ENCODE results near the gene FTSJ1. TPM values are rescaled to one million over a fixed set of nuclear protein-coding genes. Genes with fewer than 3 reads are reported as not detected.

The FTSJ1 gene
- total RNA-seq, 2 experiments from 2014 or later: 54.7 to 66.1 TPM

- Histone ChIP-seq H3K36me3 (ENCODE audit: insufficient read depth, low read length) (peaks cover 30% of the 10 kb centered on the region), H3K9me3 (ENCODE audit: low read length) (no peaks in the 10 kb centered on the region), H3K4me3 (ENCODE audit: low read depth, low read length, poor library complexity, severe bottlenecking) (no peak overlapping the region), H3K9me2 (ENCODE audit: insufficient read depth, low read length) (no peaks in the 10 kb centered on the region), H2AFZ (ENCODE audit: low read length) (no peak overlapping the region), H3K79me2 (ENCODE audit: insufficient read depth, low read depth, low read length) (no peaks in the 10 kb centered on the region), H3K4me1 (ENCODE audit: insufficient read depth, low read length, poor library complexity, severe bottlenecking) (no peaks in the 10 kb centered on the region), H3K4me2 (ENCODE audit: low read length) (no peak overlapping the region), H3K27ac (ENCODE audit: low read depth, low read length, poor library complexity, severe bottlenecking) (no peak overlapping the region), H4K20me1 (ENCODE audit: insufficient read depth, low read length) (no peaks in the 10 kb centered on the region)
- CTCF ChIA-PET (ENCODE audit: unreplicated experiment): no interaction called here
- POLR2A ChIA-PET: no interaction called here
- BruUV-seq (replicated peaks): no TSS peak
- TF ChIP-seq EZH2phosphoT487 (IDR thresholded peaks at IDR 0.05; ENCODE audit: borderline replicate concordance, low read depth, low read length) (no peak), CTCF (conservative IDR thresholded peaks at IDR 0.05; ENCODE audit: low read length) (no peak)
- intact Hi-C loops (cut with micrococcal nuclease; ENCODE audit: unreplicated experiment): no loop called here
- DNase-seq (ENCODE audit: low spot score): no peak
Observed at GRCh38 chrX:48456628-48457331, 19.2 kb upstream of the FTSJ1 start.

- Histone ChIP-seq H3K4me3 (ENCODE audit: low read depth, low read length, poor library complexity, severe bottlenecking) (no peak overlapping the region), H3K79me2 (ENCODE audit: insufficient read depth, low read depth, low read length) (no peaks in the 10 kb centered on the region), H2AFZ (ENCODE audit: low read length) (no peak overlapping the region), H3K9me2 (ENCODE audit: insufficient read depth, low read length) (no peaks in the 10 kb centered on the region), H3K9me3 (ENCODE audit: low read length) (no peaks in the 10 kb centered on the region), H3K4me2 (ENCODE audit: low read length) (no peak overlapping the region), H3K36me3 (ENCODE audit: insufficient read depth, low read length) (peaks cover 41% of the 10 kb centered on the region), H3K4me1 (ENCODE audit: insufficient read depth, low read length, poor library complexity, severe bottlenecking) (no peaks in the 10 kb centered on the region), H4K20me1 (ENCODE audit: insufficient read depth, low read length) (no peaks in the 10 kb centered on the region), H3K27ac (ENCODE audit: low read depth, low read length, poor library complexity, severe bottlenecking) (no peak overlapping the region)
- ChIA-PET POLR2A (interaction anchor here (0.6 kb wide), 1 partner anchor 370 kb away, joined by 3 read pairs; no protein-coding TSS in a partner anchor), CTCF (ENCODE audit: unreplicated experiment) (no interaction called here)
- DNase-seq (ENCODE audit: low spot score): no peak
- TF ChIP-seq CTCF (conservative IDR thresholded peaks at IDR 0.05; ENCODE audit: low read length) (no peak), EZH2phosphoT487 (IDR thresholded peaks at IDR 0.05; ENCODE audit: borderline replicate concordance, low read depth, low read length) (no peak)
- no TSS peak for BruUV-seq (replicated peaks)
- intact Hi-C loops (cut with micrococcal nuclease; ENCODE audit: unreplicated experiment): no loop called here
Observed at GRCh38 chrX:48458711-48459110, 17.3 kb upstream of the FTSJ1 start.

- no peak overlapping the region for H2AFZ ChIP-seq (ENCODE audit: low read length)
- no peak for DNase-seq (ENCODE audit: low spot score)
Observed at GRCh38 chrX:48459483-48459882, 16.5 kb upstream of the FTSJ1 start.

More at GRCh38 chrX:48459483-48459882, 16.5 kb upstream of the FTSJ1 start:
- TF ChIP-seq EZH2phosphoT487 (IDR thresholded peaks at IDR 0.05; ENCODE audit: borderline replicate concordance, low read depth, low read length): no peak
- TF ChIP-seq CTCF (conservative IDR thresholded peaks at IDR 0.05; ENCODE audit: low read length): no peak
- H4K20me1 ChIP-seq (ENCODE audit: insufficient read depth, low read length): no peaks in the 10 kb centered on the region
- no peaks in the 10 kb centered on the region for H3K79me2 ChIP-seq (ENCODE audit: insufficient read depth, low read depth, low read length)
- H3K36me3 ChIP-seq (ENCODE audit: insufficient read depth, low read length): peaks cover 47% of the 10 kb centered on the region
- ChIA-PET CTCF (ENCODE audit: unreplicated experiment) (no interaction called here), POLR2A (no interaction called here)
- no peaks in the 10 kb centered on the region for H3K9me2 ChIP-seq (ENCODE audit: insufficient read depth, low read length)
- no peak overlapping the region for H3K4me2 ChIP-seq (ENCODE audit: low read length)
- H3K27ac ChIP-seq (ENCODE audit: low read depth, low read length, poor library complexity, severe bottlenecking): no peak overlapping the region
- no peaks in the 10 kb centered on the region for H3K4me1 ChIP-seq (ENCODE audit: insufficient read depth, low read length, poor library complexity, severe bottlenecking)
- intact Hi-C loops (cut with micrococcal nuclease; ENCODE audit: unreplicated experiment): no loop called here
- no peak overlapping the region for H3K4me3 ChIP-seq (ENCODE audit: low read depth, low read length, poor library complexity, severe bottlenecking)
- H3K9me3 ChIP-seq (ENCODE audit: low read length): no peaks in the 10 kb centered on the region
- no TSS peak for BruUV-seq (replicated peaks)
